Umbilical cord (tissue), 2 donors: ENCODE data around the gene ALPI. TPM values are rescaled to one million over a fixed set of nuclear protein-coding genes. Genes with fewer than 3 reads are reported as not detected.
"Not testable (repeated sequence)": the region's sequence is repeated elsewhere in the genome, so short reads cannot be mapped to it uniquely, and the experiment has no call there.

ENCODE experiments used
- DNase-seq: peaks from one replicate; pipeline ENCODE4 v3.0.0-alpha.2; 2015; ENCODE audit warnings: low spot score
- total RNA-seq: library from RNA; depleted of rRNA; stranded (reverse); fragments of >200 nt; gene quantifications from one replicate; pipeline ENCODE4 v1.2.3, GENCODE V29; 2014; ENCODE audit warnings: low replicate concordance; ENCODE audit not compliant: insufficient read depth

Gene ALPI
- total RNA-seq, 1 donor from 2014 or later: 2.9 TPM

GRCh38 chr2:232420463-232421188, 35.3 kb upstream of the ALPI start:
- DNase-seq: peak; percentile 14

GRCh38 chr2:232421189-232421785, 34.7 kb upstream of the ALPI start:
- DNase-seq: no peak

DNA sequence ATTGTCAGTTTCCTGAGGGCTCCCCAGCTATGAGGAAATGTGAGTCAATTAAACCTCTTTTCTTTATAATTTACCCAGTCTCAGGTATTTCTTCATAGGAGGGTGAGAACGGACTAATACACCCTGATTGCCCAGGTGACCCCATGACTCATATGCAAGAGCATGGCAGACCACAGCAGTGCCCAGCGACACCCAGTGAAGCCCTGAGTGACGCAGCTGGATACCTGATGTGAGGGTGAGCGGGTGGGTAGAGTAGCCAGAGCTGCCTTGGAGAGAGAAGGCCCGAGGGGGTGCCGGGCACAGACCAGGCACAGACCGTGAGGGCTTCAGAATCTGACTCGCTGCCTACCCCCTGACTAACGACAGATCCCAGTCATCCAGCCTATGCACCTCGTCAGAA, 33.9 kb upstream of the ALPI start:
- DNase-seq: no peak

- DNase-seq: not testable (repeated sequence)
Observed at GRCh38 chr2:232422996-232423395, 33.0 kb upstream of the ALPI start.

- not testable (repeated sequence) for DNase-seq
Observed at GRCh38 chr2:232423407-232423806, 32.5 kb upstream of the ALPI start.

GRCh38 chr2:232431705-232432590, 24.0 kb upstream of the ALPI start:
- DNase-seq: no peak

- no peak for DNase-seq
Observed at GRCh38 chr2:232432598-232433184, 23.3 kb upstream of the ALPI start.

- not testable (repeated sequence) for DNase-seq
Observed at GRCh38 chr2:232433622-232434021, 22.3 kb upstream of the ALPI start.

DNA sequence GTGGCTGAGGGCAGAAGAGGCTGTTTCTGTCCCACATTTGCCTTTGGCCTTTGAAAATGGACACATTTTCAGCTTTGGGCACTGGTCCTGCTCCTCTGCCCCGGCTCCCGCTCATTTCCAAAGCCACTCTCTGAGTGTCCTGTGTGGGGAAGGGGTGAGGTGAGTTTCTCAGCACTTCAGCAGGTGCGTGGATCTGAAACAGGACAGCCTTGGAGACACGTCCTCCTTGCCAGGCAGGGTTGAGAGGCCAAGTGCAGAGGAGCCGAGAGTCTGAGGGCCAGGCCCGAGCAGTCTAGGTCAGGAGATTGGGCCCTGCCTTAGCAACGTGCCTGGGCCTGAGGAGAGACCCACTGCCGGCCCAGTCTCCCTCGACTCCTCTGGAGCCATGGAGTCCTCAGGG, 21.9 kb upstream of the ALPI start:
- no peak for DNase-seq

- no peak for DNase-seq
Observed at GRCh38 chr2:232434563-232435374, 21.2 kb upstream of the ALPI start.

- DNase-seq: no peak
Observed at GRCh38 chr2:232435375-232435648, 20.6 kb upstream of the ALPI start.

DNA sequence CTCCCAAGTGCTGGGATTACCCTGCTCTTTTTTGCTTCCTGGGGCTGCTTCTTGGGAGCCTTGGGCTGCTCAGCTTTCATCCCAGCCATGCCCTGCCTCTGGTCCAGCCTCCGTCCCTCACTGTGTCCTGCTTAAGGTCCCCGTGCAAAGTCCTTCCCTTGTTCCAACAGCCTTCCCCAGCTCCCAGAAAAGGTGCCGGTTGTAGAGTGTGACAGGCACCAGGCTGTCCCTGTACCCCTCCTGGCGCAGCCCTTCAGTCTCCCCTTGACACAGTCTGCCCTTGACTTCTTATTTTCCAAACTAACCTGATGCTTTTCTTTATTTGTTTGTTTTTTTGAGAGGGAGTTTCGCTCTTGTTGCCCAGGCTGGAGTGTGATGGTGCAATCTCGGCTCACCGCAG, 20.1 kb upstream of the ALPI start:
- no peak for DNase-seq

DNA sequence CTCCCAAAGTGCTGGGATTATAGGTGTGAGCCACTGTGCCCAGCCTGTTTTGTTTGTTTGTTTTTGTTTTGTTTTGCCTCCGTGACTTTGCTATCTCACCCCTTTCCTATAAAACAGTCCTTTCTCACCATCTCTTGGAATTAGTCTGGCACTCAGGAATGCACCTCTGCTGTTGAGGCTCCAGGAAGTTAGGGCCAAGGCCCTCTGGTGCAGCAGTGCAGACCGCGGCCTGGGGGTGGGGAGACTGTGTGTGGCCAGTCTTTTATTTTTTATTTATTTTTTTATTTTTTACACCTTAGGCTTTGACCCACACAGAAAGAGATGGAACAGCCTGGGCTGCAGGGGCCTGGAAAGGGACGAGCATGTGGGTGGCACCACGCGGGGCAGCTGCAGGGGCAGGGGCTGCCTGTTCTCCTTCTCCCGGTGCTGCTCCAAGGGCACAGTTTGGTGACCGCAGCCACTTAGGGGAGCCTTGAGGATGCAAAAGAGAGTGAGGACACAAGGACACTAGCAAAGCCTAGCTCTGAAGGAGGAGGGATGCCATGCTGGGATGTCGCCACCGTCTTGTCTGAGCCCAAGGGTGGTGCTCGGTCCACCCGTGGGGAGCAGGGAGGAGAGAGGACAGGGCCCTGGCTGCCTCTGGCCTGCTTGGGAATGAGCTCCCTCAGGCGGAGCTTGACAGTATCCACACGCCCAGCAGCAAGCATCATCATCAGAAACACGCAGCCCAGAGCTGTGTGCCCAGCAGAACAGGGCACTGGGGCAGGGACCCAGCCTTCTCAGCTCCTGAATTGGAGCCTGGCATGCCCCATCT, 19.4 kb upstream of the ALPI start:
- DNase-seq: no peak

DNA sequence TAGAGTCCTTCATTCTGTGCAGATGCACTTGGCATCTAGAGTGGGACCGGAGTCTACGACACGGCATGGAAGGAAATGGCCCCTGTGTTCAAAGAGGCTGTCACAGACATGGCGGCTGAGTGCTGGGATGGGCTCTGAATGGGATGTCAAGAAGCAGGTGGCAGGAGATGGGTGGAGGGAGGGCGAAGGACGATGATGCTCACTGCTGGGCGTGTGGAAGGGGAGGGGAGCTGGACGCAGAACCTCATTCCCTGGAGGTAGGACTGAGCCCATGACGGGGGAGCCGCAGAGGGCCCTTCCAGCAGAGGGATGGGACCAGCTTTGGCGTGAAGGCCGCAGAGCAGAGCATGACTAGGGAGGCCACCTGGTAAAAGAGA, 18.8 kb upstream of the ALPI start:
- DNase-seq: no peak

GRCh38 chr2:232438091-232438490, 17.9 kb upstream of the ALPI start:
- DNase-seq: no peak

GRCh38 chr2:232438951-232439757, 16.8 kb upstream of the ALPI start:
- DNase-seq: no peak

GRCh38 chr2:232439758-232440135, 16.2 kb upstream of the ALPI start:
- DNase-seq: no peak

- DNase-seq: peak; percentile 69
Observed at GRCh38 chr2:232440220-232441018, 15.5 kb upstream of the ALPI start.

GRCh38 chr2:232441147-232441651, 14.8 kb upstream of the ALPI start:
- DNase-seq: no peak
